ENCODE data around the gene NAALADL2. TPM values are rescaled to one million over a fixed set of nuclear protein-coding genes. Genes with fewer than 3 reads are reported as not detected.

NAALADL2 gene
- total and polyA plus RNA-seq, 2 of the 8 experiments (the other 6 are each of a cell fraction or from before 2014, with no cell fraction given) = 0.12 to 0.22 TPM

GRCh38 chr3:175059788-175060187, 200.7 kb downstream of the NAALADL2 start:
- no peak overlapping the region for H2BK120ac ChIP-seq (replicated peaks; ENCODE audit: low read depth, low read length)
- no peak overlapping the region for H3K27ac ChIP-seq (ENCODE audit: low read depth, low read length)
- ChIA-PET POLR2A (ENCODE audit: partially characterized antibody) (no interaction called here), CTCF (ENCODE audit: partially characterized antibody) (no interaction called here)
- H4K5ac ChIP-seq (ENCODE audit: insufficient read length, low read depth, low read length) = no peak overlapping the region
- no peak for FAIRE-seq
- peaks cover 15 to 16% of the 10 kb centered on the region in 2 experiments for H3K9me3 ChIP-seq (ENCODE audit: insufficient read depth in 2 of 2, low read depth in 1 of 2, low read length in 1 of 2)
- no peaks in the 10 kb centered on the region for H3K27me3 ChIP-seq (replicated peaks in 1 of 4; ENCODE audit: control insufficient read depth in 3 of 4, extremely low read depth in 1 of 4, insufficient read depth in 3 of 4, low read length in 3 of 4)
- H2BK20ac ChIP-seq (ENCODE audit: low read length) = no peak overlapping the region
- no peak overlapping the region for H3K23ac ChIP-seq (ENCODE audit: insufficient read length)
- H3K56ac ChIP-seq (replicated peaks; ENCODE audit: insufficient read length, low read depth, low read length) = no peak overlapping the region
- no peak overlapping the region for H3K4ac ChIP-seq (replicated peaks; ENCODE audit: insufficient read length, low read depth, low read length)
- no peak overlapping the region for H2AFZ ChIP-seq (ENCODE audit: low read length)
- H4K20me1 ChIP-seq (replicated peaks in 1 of 2; ENCODE audit: control insufficient read depth in 1 of 2, insufficient read depth in 2 of 2, low read length in 2 of 2) = no peaks in the 10 kb centered on the region
- no peaks in the 10 kb centered on the region for H3K79me1 ChIP-seq (ENCODE audit: low read depth, low read length)
- no peaks in the 10 kb centered on the region for H3K23me2 ChIP-seq (ENCODE audit: low read depth, low read length)
- no peak overlapping the region for H3K9ac ChIP-seq (replicated peaks in 1 of 4; ENCODE audit: extremely low read depth in 1 of 4, low read depth in 3 of 4, low read length in 3 of 4)
- WGBS, 2 experiments (ENCODE audit: extremely low coverage in 1 of 2, insufficient coverage in 1 of 2, insufficient read length in 1 of 2, insufficient replicate concordance in 2 of 2, low coverage in 1 of 2, low lambda C conversion rate in 2 of 2, missing lambda C conversion rate in 1 of 2) = 58% methylated on average over 3 of the region's 4 CpGs; no CpG with 5 or more reads in 1 of the 2 experiments
- H3K36me3 ChIP-seq (ENCODE audit: control insufficient read depth in 2 of 4, insufficient read depth in 4 of 4, low read length in 3 of 4) = peaks cover 0 to 3% (median 0%) of the 10 kb centered on the region in 4 experiments; a peak in 1 of 8 replicates
- no peak for DNase-seq (ENCODE audit: low read depth in 1 of 2, low spot score in 2 of 2)
- H4K8ac ChIP-seq (ENCODE audit: extremely low read depth, insufficient read depth, low read length) = no peak overlapping the region
- no peak overlapping the region for H3K4me3 ChIP-seq (ENCODE audit: extremely low read depth in 1 of 4, insufficient read depth in 2 of 4, low read depth in 3 of 4, low read length in 4 of 4)
- no peak overlapping the region for H3K14ac ChIP-seq (ENCODE audit: insufficient read length)
- H2BK12ac ChIP-seq (ENCODE audit: low read depth, low read length) = no peak overlapping the region
- H2BK15ac ChIP-seq (ENCODE audit: low read length) = no peak overlapping the region
- no peak overlapping the region for H3K18ac ChIP-seq (ENCODE audit: extremely low read depth, low read length)
- no peak overlapping the region for H3K4me2 ChIP-seq (ENCODE audit: insufficient read depth in 1 of 2, low read depth in 2 of 2, low read length in 2 of 2)
- no peak overlapping the region for H2AK5ac ChIP-seq (ENCODE audit: low read depth, low read length)
- no peak overlapping the region for H4K91ac ChIP-seq (replicated peaks; ENCODE audit: insufficient read length, low read length)
- no peak overlapping the region for H2BK5ac ChIP-seq (ENCODE audit: low read depth, low read length)
- no peaks in the 10 kb centered on the region for H3K79me2 ChIP-seq (ENCODE audit: control insufficient read depth in 1 of 2, insufficient read depth in 2 of 2, low read length in 2 of 2)
- H3K4me1 ChIP-seq (replicated peaks in 1 of 4; ENCODE audit: control insufficient read depth in 3 of 4, insufficient read depth in 4 of 4, low read length in 3 of 4) = peaks cover 0 to 2% (median 0%) of the 10 kb centered on the region in 4 experiments; a peak in 1 of 7 replicates
- no peak for TF ChIP-seq HDAC2 (IDR thresholded peaks at IDR 0.05; ENCODE audit: borderline replicate concordance in 1 of 2, low read depth in 2 of 2, low read length in 2 of 2)
- TF ChIP-seq CBX5 (IDR thresholded peaks at IDR 0.05; ENCODE audit: low read depth, low read length) = no peak
- no peak for TF ChIP-seq CBX8 (IDR thresholded peaks at IDR 0.05; ENCODE audit: borderline replicate concordance, low read depth, low read length)
- no peak for TF ChIP-seq EGR1 (IDR thresholded peaks at IDR 0.05; ENCODE audit: borderline replicate concordance, low read depth, low read length)
- no peak for TF ChIP-seq POLR2A (IDR thresholded peaks at IDR 0.05; ENCODE audit: control extremely low read depth in 1 of 2, low read depth in 2 of 2, low read length in 2 of 2)
- no peak for TF ChIP-seq TAF7 (optimal IDR thresholded peaks at IDR 0.05; ENCODE audit: borderline replicate concordance, low read depth, low read length)
- no peak for TF ChIP-seq SAP30 (IDR thresholded peaks at IDR 0.05; ENCODE audit: insufficient read depth, insufficient replicate concordance, low read length)
- TF ChIP-seq SRF (IDR thresholded peaks at IDR 0.05; ENCODE audit: low read depth, low read length) = no peak
- TF ChIP-seq SIN3A (conservative IDR thresholded peaks at IDR 0.05 in 1 of 2, IDR thresholded peaks at IDR 0.05 in 1 of 2; ENCODE audit: low read depth in 1 of 2, low read length in 2 of 2) = no peak
- no peak for TF ChIP-seq TBP (IDR thresholded peaks at IDR 0.05; ENCODE audit: low read depth, low read length)
- TF ChIP-seq YY1 (IDR thresholded peaks at IDR 0.05; ENCODE audit: low read depth, low read length) = no peak
- TF ChIP-seq CHD2 (IDR thresholded peaks at IDR 0.05; ENCODE audit: low read length) = no peak
- TF ChIP-seq SP4 (IDR thresholded peaks at IDR 0.05; ENCODE audit: low read length) = no peak
